Measurements from ENCODE around the gene PLCZ1.

PLCZ1 gene

DNA sequence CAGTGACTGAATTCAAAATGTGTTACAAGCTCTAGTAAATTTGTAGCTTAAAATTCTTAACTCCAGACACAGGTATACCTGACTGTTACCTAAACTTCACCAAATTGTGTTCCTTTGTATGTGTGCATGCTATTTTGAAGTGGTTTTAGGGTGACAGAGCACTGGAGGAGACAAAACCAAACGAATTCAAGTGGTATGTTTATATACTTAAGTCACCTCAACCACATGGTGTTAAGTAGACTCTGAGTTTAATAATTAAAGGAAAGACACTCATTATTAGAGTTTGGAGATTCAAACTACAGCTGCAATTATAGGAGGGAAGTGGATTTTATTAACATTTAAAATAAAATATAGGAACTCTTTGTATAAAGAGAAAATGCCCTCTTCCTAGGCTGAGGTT lies 84.3 kb downstream of the PLCZ1 start:
- TF ChIP-seq, protein P1, sequence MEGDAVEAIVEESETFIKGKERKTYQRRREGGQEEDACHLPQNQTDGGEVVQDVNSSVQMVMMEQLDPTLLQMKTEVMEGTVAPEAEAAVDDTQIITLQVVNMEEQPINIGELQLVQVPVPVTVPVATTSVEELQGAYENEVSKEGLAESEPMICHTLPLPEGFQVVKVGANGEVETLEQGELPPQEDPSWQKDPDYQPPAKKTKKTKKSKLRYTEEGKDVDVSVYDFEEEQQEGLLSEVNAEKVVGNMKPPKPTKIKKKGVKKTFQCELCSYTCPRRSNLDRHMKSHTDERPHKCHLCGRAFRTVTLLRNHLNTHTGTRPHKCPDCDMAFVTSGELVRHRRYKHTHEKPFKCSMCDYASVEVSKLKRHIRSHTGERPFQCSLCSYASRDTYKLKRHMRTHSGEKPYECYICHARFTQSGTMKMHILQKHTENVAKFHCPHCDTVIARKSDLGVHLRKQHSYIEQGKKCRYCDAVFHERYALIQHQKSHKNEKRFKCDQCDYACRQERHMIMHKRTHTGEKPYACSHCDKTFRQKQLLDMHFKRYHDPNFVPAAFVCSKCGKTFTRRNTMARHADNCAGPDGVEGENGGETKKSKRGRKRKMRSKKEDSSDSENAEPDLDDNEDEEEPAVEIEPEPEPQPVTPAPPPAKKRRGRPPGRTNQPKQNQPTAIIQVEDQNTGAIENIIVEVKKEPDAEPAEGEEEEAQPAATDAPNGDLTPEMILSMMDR (IDR thresholded peaks at IDR 0.05; ENCODE audit: poor library complexity, severe bottlenecking): no peak
- no peaks in the 10 kb centered on the region for H3K27me3 ChIP-seq (ENCODE audit: insufficient read depth, poor library complexity, severe bottlenecking)
- no peak for ATAC-seq (ENCODE audit: low read depth)

GRCh38 chr12:18652596-18652995 lies 85.2 kb downstream of the PLCZ1 start:
- H3K4me1 ChIP-seq (ENCODE audit: insufficient read depth, poor library complexity, severe bottlenecking): no peaks in the 10 kb centered on the region

More for the DNA sequence above, 84.3 kb downstream of the PLCZ1 start:
- Histone ChIP-seq H3K27ac (ENCODE audit: poor library complexity, severe bottlenecking) (no peak overlapping the region), H3K4me3 (ENCODE audit: severe bottlenecking) (no peak overlapping the region), H3K9me3 (ENCODE audit: severe bottlenecking) (no peaks in the 10 kb centered on the region), H3K36me3 (ENCODE audit: low read depth) (no peaks in the 10 kb centered on the region), H3K4me1 (ENCODE audit: insufficient read depth, poor library complexity, severe bottlenecking) (no peaks in the 10 kb centered on the region)
- no peak for DNase-seq (ENCODE audit: low spot score)

DNA sequence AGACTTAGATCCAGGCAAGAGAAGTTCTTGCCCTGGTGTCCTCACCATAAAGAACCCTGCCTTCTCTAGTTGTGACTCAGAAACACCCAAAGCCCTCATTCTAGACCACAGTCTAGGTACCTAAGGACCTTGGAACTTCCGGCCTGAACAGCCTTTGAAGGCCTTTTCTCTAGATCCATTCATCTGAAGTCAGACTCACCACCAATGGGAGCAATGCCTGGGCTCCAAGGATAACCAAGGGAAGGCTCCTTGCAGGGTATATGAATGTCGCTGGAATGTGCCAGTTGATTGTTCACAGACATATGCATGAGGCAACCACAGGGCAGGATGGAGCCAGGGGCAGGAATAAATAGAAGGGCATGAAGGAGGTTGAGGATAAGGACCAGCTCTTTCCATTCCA lies 86.3 kb downstream of the PLCZ1 start:
- Histone ChIP-seq H3K4me1 (ENCODE audit: insufficient read depth, poor library complexity, severe bottlenecking) (no peaks in the 10 kb centered on the region), H3K36me3 (ENCODE audit: low read depth) (no peaks in the 10 kb centered on the region), H3K27me3 (ENCODE audit: insufficient read depth, poor library complexity, severe bottlenecking) (no peaks in the 10 kb centered on the region), H3K9me3 (ENCODE audit: severe bottlenecking) (no peaks in the 10 kb centered on the region), H3K27ac (ENCODE audit: poor library complexity, severe bottlenecking) (no peak overlapping the region), H3K4me3 (ENCODE audit: severe bottlenecking) (no peak overlapping the region)
- DNase-seq (ENCODE audit: low spot score) (no peak), ATAC-seq (ENCODE audit: low read depth) (no peak)
- TF ChIP-seq, protein P1 (IDR thresholded peaks at IDR 0.05; ENCODE audit: poor library complexity, severe bottlenecking): no peak

More at GRCh38 chr12:18652596-18652995, 85.2 kb downstream of the PLCZ1 start:
- H3K36me3 ChIP-seq (ENCODE audit: low read depth): no peaks in the 10 kb centered on the region
- H3K9me3 ChIP-seq (ENCODE audit: severe bottlenecking): no peaks in the 10 kb centered on the region
- ATAC-seq (ENCODE audit: low read depth) (no peak), DNase-seq (ENCODE audit: low spot score) (no peak)
- H3K27me3 ChIP-seq (ENCODE audit: insufficient read depth, poor library complexity, severe bottlenecking): no peaks in the 10 kb centered on the region
- no peak overlapping the region for H3K4me3 ChIP-seq (ENCODE audit: severe bottlenecking)
- TF ChIP-seq, protein P1 (IDR thresholded peaks at IDR 0.05; ENCODE audit: poor library complexity, severe bottlenecking): no peak
- H3K27ac ChIP-seq (ENCODE audit: poor library complexity, severe bottlenecking): no peak overlapping the region

- Histone ChIP-seq H3K9me3 (ENCODE audit: severe bottlenecking) (no peaks in the 10 kb centered on the region), H3K27me3 (ENCODE audit: insufficient read depth, poor library complexity, severe bottlenecking) (no peaks in the 10 kb centered on the region), H3K27ac (ENCODE audit: poor library complexity, severe bottlenecking) (no peak overlapping the region), H3K36me3 (ENCODE audit: low read depth) (no peaks in the 10 kb centered on the region), H3K4me1 (ENCODE audit: insufficient read depth, poor library complexity, severe bottlenecking) (no peaks in the 10 kb centered on the region), H3K4me3 (ENCODE audit: severe bottlenecking) (no peak overlapping the region)
- no peak for ATAC-seq (ENCODE audit: low read depth)
- DNase-seq (ENCODE audit: low spot score): no peak
- TF ChIP-seq, protein P1 (IDR thresholded peaks at IDR 0.05; ENCODE audit: poor library complexity, severe bottlenecking): no peak
These were observed 91.4 kb downstream of the PLCZ1 start for GRCh38 chr12:18646286-18646890.

GRCh38 chr12:18644564-18644963 lies 93.2 kb downstream of the PLCZ1 start:
- DNase-seq (ENCODE audit: low spot score): no peak
- Histone ChIP-seq H3K27me3 (ENCODE audit: insufficient read depth, poor library complexity, severe bottlenecking) (no peaks in the 10 kb centered on the region), H3K36me3 (ENCODE audit: low read depth) (no peaks in the 10 kb centered on the region), H3K27ac (ENCODE audit: poor library complexity, severe bottlenecking) (no peak overlapping the region), H3K9me3 (ENCODE audit: severe bottlenecking) (no peaks in the 10 kb centered on the region), H3K4me1 (ENCODE audit: insufficient read depth, poor library complexity, severe bottlenecking) (no peaks in the 10 kb centered on the region), H3K4me3 (ENCODE audit: severe bottlenecking) (no peak overlapping the region)
- ATAC-seq (ENCODE audit: low read depth): no peak
- TF ChIP-seq, protein P1 (IDR thresholded peaks at IDR 0.05; ENCODE audit: poor library complexity, severe bottlenecking): no peak

Measured in RWPE2 (cell line).